ENCODE results near the gene CACNB4. TPM values are rescaled to one million over a fixed set of nuclear protein-coding genes. Genes with fewer than 3 reads are reported as not detected.

CACNB4 gene
- total and polyA plus RNA-seq, 10 of the 15 experiments (the other 5 are each of a cell fraction or from before 2014, with no cell fraction given), result 2.0 to 21.6 (median 9.3) TPM

- intact Hi-C loops (cut with micrococcal nuclease; ENCODE audit: unreplicated experiment), result no loop called here
- FAIRE-seq (no peak), ATAC-seq (no peak), DNase-seq (ENCODE audit: low read depth, low spot score) (no peak)
- no peaks in the 10 kb centered on the region for H4K20me1 ChIP-seq (ENCODE audit: control insufficient read depth, insufficient read depth)
- H3K9ac ChIP-seq (ENCODE audit: control insufficient read depth, insufficient read depth, low read length), result no peak overlapping the region
- H3K79me2 ChIP-seq (ENCODE audit: control insufficient read depth, insufficient read depth, low read length), result no peaks in the 10 kb centered on the region
- H3K36me3 ChIP-seq (ENCODE audit: control insufficient read depth in 2 of 2, insufficient read depth in 2 of 2, low read length in 1 of 2), result no peaks in the 10 kb centered on the region
- peaks cover 14% of the 10 kb centered on the region for H3K4me1 ChIP-seq (ENCODE audit: control insufficient read depth, insufficient read depth, low read length)
- TF ChIP-seq POLR2AphosphoS5 (IDR thresholded peaks at IDR 0.05; ENCODE audit: low read length) (no peak), KLF5 (IDR thresholded peaks at IDR 0.05; ENCODE audit: partially characterized antibody) (no peak)
- no peak overlapping the region for H3K4me3 ChIP-seq
- H3K27me3 ChIP-seq (replicated peaks in 1 of 2; ENCODE audit: control insufficient read depth in 2 of 2, insufficient read depth in 2 of 2, low read length in 1 of 2), result no peaks in the 10 kb centered on the region
- ChIA-PET SMC1A (ENCODE audit: uncharacterized antibody, unreplicated experiment) (interaction anchor here (0.6 to 1.3 kb wide), 2 partner anchors 15 to 138 kb away, joined by 3 read pairs; no protein-coding TSS in a partner anchor), CTCF (interaction anchor here (0.9 to 1.0 kb wide), 2 partner anchors 8 to 13 kb away, joined by 3 to 4 read pairs; no protein-coding TSS in a partner anchor), RAD21 (ENCODE audit: unreplicated experiment) (interaction anchor here (0.9 kb wide), 1 partner anchor 602 kb away, joined by 4 read pairs; no protein-coding TSS in a partner anchor), POLR2A (no interaction called here)
- H3K27ac ChIP-seq (ENCODE audit: control insufficient read depth, insufficient read depth), result no peak overlapping the region
- no peak overlapping the region for H3K4me2 ChIP-seq (ENCODE audit: control insufficient read depth, insufficient read depth)
- BruUV-seq (replicated peaks), result no TSS peak
- 63% methylated on average over 12 of the region's 12 CpGs for WGBS (ENCODE audit: insufficient coverage, insufficient replicate concordance, low lambda C conversion rate, missing lambda C conversion rate)
- H3K9me3 ChIP-seq (replicated peaks; ENCODE audit: control insufficient read depth, insufficient read depth, low read length), result no peaks in the 10 kb centered on the region; the same call in 2 of the 3 replicates
- in situ Hi-C loops (cut with MboI), result loop anchor here (5.0 to 10.0 kb wide), 2 partner anchors 302 to 599 kb away; partner anchors contain the start of gene FMNL2
- no peak overlapping the region for H2AFZ ChIP-seq (ENCODE audit: control insufficient read depth, low read depth, low read length)
These were observed 65.6 kb downstream of the CACNB4 start for GRCh38 chr2:152033011-152033925.

- Histone ChIP-seq H3K27ac (ENCODE audit: control insufficient read depth, insufficient read depth) (no peak overlapping the region; the same call in 1 of the 2 replicates), H3K9me3 (replicated peaks; ENCODE audit: control insufficient read depth, insufficient read depth, low read length) (no peaks in the 10 kb centered on the region; the same call in 2 of the 3 replicates), H3K4me1 (ENCODE audit: control insufficient read depth, insufficient read depth, low read length) (peaks cover 19% of the 10 kb centered on the region), H3K4me3 (no peak overlapping the region), H3K9ac (ENCODE audit: control insufficient read depth, insufficient read depth, low read length) (no peak overlapping the region), H4K20me1 (ENCODE audit: control insufficient read depth, insufficient read depth) (no peaks in the 10 kb centered on the region), H3K4me2 (ENCODE audit: control insufficient read depth, insufficient read depth) (no peak overlapping the region), H3K79me2 (ENCODE audit: control insufficient read depth, insufficient read depth, low read length) (no peaks in the 10 kb centered on the region), H3K36me3 (ENCODE audit: control insufficient read depth in 2 of 2, insufficient read depth in 2 of 2, low read length in 1 of 2) (no peaks in the 10 kb centered on the region), H3K27me3 (replicated peaks in 1 of 2; ENCODE audit: control insufficient read depth in 2 of 2, insufficient read depth in 2 of 2, low read length in 1 of 2) (no peaks in the 10 kb centered on the region), H2AFZ (ENCODE audit: control insufficient read depth, low read depth, low read length) (no peak overlapping the region; the same call in 1 of the 2 replicates)
- ChIA-PET RAD21 (ENCODE audit: unreplicated experiment) (no interaction called here), SMC1A (ENCODE audit: uncharacterized antibody, unreplicated experiment) (no interaction called here), POLR2A (no interaction called here), CTCF (no interaction called here)
- DNase-seq (ENCODE audit: low read depth, low spot score) (no peak), FAIRE-seq (no peak), ATAC-seq (peak; percentile 50)
- TF ChIP-seq SREBF2 (IDR thresholded peaks at IDR 0.05; ENCODE audit: low read length), result no peak
- TF ChIP-seq NR2F1 (conservative IDR thresholded peaks at IDR 0.05), result no peak
- no peak for TF ChIP-seq KLF5 (IDR thresholded peaks at IDR 0.05; ENCODE audit: partially characterized antibody)
- TF ChIP-seq ZNF274 (IDR thresholded peaks at IDR 0.05; ENCODE audit: insufficient read depth, insufficient read length), result no peak
- TF ChIP-seq MTA3 (IDR thresholded peaks at IDR 0.05; ENCODE audit: borderline replicate concordance, low read length), result no peak
- TF ChIP-seq BMI1 (IDR thresholded peaks at IDR 0.05; ENCODE audit: borderline replicate concordance), result no peak
- TF ChIP-seq ZSCAN29 (IDR thresholded peaks at IDR 0.05), result no peak
- TF ChIP-seq MEF2B (IDR thresholded peaks at IDR 0.05; ENCODE audit: partially characterized antibody, poor library complexity, severe bottlenecking), result no peak
- no TSS peak for BruUV-seq (replicated peaks)
- WGBS (ENCODE audit: insufficient coverage, insufficient replicate concordance, low lambda C conversion rate, missing lambda C conversion rate), result 41% methylated on average over 7 of the region's 7 CpGs
- in situ Hi-C loops (cut with MboI) (loop anchor here (5.0 to 10.0 kb wide), 2 partner anchors 303 to 600 kb away; partner anchors contain the start of gene FMNL2), intact Hi-C loops (cut with micrococcal nuclease; ENCODE audit: unreplicated experiment) (no loop called here)
These were observed 67.0 kb downstream of the CACNB4 start for GRCh38 chr2:152031747-152032306.
